Upper lobe of left lung (tissue), 4 donors: Measurements from ENCODE around the gene S100A10.

Experiments
- CTCF ChIP-seq, 6 experiments: fragments of 450-650 bp in 4 of 6; fragments of 200-600 bp in 2 of 6; sonication (generic) in 2 of 6; IDR thresholded peaks; one replicate each; pipeline ENCODE4 v1.5.1; 2016 to 2019; ENCODE audit warnings: antibody characterized with exemption in 6 of 6
- POLR2A ChIP-seq, 4 donors: fragments of 450-650 bp; IDR thresholded peaks; one replicate each; pipeline ENCODE4 v1.5.1; 2016 to 2017; ENCODE audit warnings: antibody characterized with exemption in 4 of 4, mild to moderate bottlenecking in 2 of 4

- no peak for TF ChIP-seq CTCF (IDR thresholded peaks at IDR 0.05)
- TF ChIP-seq POLR2A (IDR thresholded peaks at IDR 0.05): no peak
These were observed 27.6 kb downstream of the S100A10 start for GRCh38 chr1:151966061-151966460.
